ENCODE data around the gene NUDT9. TPM values are rescaled to one million over a fixed set of nuclear protein-coding genes. Genes with fewer than 3 reads are reported as not detected.

Gene NUDT9
- polyA plus RNA-seq (2012; ENCODE audit: insufficient read length, low read depth): 16.3 TPM

GRCh38 chr4:87422104-87423052 lies at the start of gene NUDT9:
Gene NUDT9 (plus strand): TSS chr4:87422573. CDS start chr4:87422906, 333 bp downstream.
- TF ChIP-seq TAF1 (IDR thresholded peaks at IDR 0.05; ENCODE audit: borderline replicate concordance, insufficient read depth, low read length) (peak; percentile 93; the same call in 1 of the 2 replicates), REST (IDR thresholded peaks at IDR 0.05; ENCODE audit: insufficient read depth in 1 of 2, low read depth in 2 of 2, low read length in 2 of 2) (no peak; a peak in 1 of 4 replicates), SIN3A (IDR thresholded peaks at IDR 0.05; ENCODE audit: borderline replicate concordance, insufficient read depth, low read length) (peak; percentile 52; the same call in 1 of the 2 replicates), POLR2AphosphoS5 (IDR thresholded peaks at IDR 0.05; ENCODE audit: low read depth, low read length) (peak; percentile 97), FOXP2 (optimal IDR thresholded peaks at IDR 0.05; ENCODE audit: borderline replicate concordance, extremely low read depth, extremely low read length, insufficient read depth) (peak; percentile 62)

- no peak for TF ChIP-seq REST (IDR thresholded peaks at IDR 0.05; ENCODE audit: insufficient read depth in 1 of 2, low read depth in 2 of 2, low read length in 2 of 2)
- no peak for TF ChIP-seq FOXP2 (optimal IDR thresholded peaks at IDR 0.05; ENCODE audit: borderline replicate concordance, extremely low read depth, extremely low read length, insufficient read depth)
- no peak for TF ChIP-seq TAF1 (IDR thresholded peaks at IDR 0.05; ENCODE audit: borderline replicate concordance, insufficient read depth, low read length)
- no peak for TF ChIP-seq POLR2AphosphoS5 (IDR thresholded peaks at IDR 0.05; ENCODE audit: low read depth, low read length)
- no peak for TF ChIP-seq SIN3A (IDR thresholded peaks at IDR 0.05; ENCODE audit: borderline replicate concordance, insufficient read depth, low read length)
Observed at GRCh38 chr4:87375719-87376291, 46.6 kb upstream of the NUDT9 start.

- no peak for TF ChIP-seq REST (IDR thresholded peaks at IDR 0.05; ENCODE audit: insufficient read depth in 1 of 2, low read depth in 2 of 2, low read length in 2 of 2)
- no peak for TF ChIP-seq POLR2AphosphoS5 (IDR thresholded peaks at IDR 0.05; ENCODE audit: low read depth, low read length)
- no peak for TF ChIP-seq SIN3A (IDR thresholded peaks at IDR 0.05; ENCODE audit: borderline replicate concordance, insufficient read depth, low read length)
- TF ChIP-seq TAF1 (IDR thresholded peaks at IDR 0.05; ENCODE audit: borderline replicate concordance, insufficient read depth, low read length): no peak
- no peak for TF ChIP-seq FOXP2 (optimal IDR thresholded peaks at IDR 0.05; ENCODE audit: borderline replicate concordance, extremely low read depth, extremely low read length, insufficient read depth)
Observed at GRCh38 chr4:87377816-87378215, 44.6 kb upstream of the NUDT9 start.

- no peak for TF ChIP-seq POLR2AphosphoS5 (IDR thresholded peaks at IDR 0.05; ENCODE audit: low read depth, low read length)
- no peak for TF ChIP-seq FOXP2 (optimal IDR thresholded peaks at IDR 0.05; ENCODE audit: borderline replicate concordance, extremely low read depth, extremely low read length, insufficient read depth)
- no peak for TF ChIP-seq REST (IDR thresholded peaks at IDR 0.05; ENCODE audit: insufficient read depth in 1 of 2, low read depth in 2 of 2, low read length in 2 of 2)
- TF ChIP-seq SIN3A (IDR thresholded peaks at IDR 0.05; ENCODE audit: borderline replicate concordance, insufficient read depth, low read length): no peak
- TF ChIP-seq TAF1 (IDR thresholded peaks at IDR 0.05; ENCODE audit: borderline replicate concordance, insufficient read depth, low read length): no peak
Observed at GRCh38 chr4:87382116-87382515, 40.3 kb upstream of the NUDT9 start.
